Parathyroid adenoma (tissue), 2 donors: Measurements from ENCODE around the gene LARP4B.

ENCODE experiments used
- H2AFZ ChIP-seq: fragments of 300-600 bp; sonication (generic); one replicate; pipeline ENCODE4 v1.7.0; 2017; ENCODE audit warnings: antibody characterized with exemption, mild to moderate bottlenecking
- H3K27ac ChIP-seq: fragments of 300-600 bp; sonication (generic); one replicate; pipeline ENCODE4 v1.7.0; 2017
- H3K27me3 ChIP-seq: fragments of 300-600 bp; sonication (generic); one replicate; pipeline ENCODE4 v1.7.0; 2017; ENCODE audit warnings: low read length; ENCODE audit not compliant: control insufficient read depth, insufficient read depth
- H3K36me3 ChIP-seq: fragments of 300-600 bp; sonication (generic); one replicate; pipeline ENCODE4 v1.7.0; 2017; ENCODE audit warnings: low read length; ENCODE audit not compliant: control insufficient read depth, insufficient read depth
- H3K4me1 ChIP-seq: fragments of 300-600 bp; sonication (generic); one replicate; pipeline ENCODE4 v1.7.0; 2017; ENCODE audit warnings: control low read depth
- H3K4me2 ChIP-seq: fragments of 300-600 bp; sonication (generic); one replicate; pipeline ENCODE4 v1.7.0; 2017; ENCODE audit warnings: low read length
- H3K4me3 ChIP-seq: fragments of 300-600 bp; sonication (generic); one replicate; pipeline ENCODE4 v1.7.0; 2017; ENCODE audit warnings: low read depth, low read length
- H3K79me2 ChIP-seq: fragments of 300-600 bp; sonication (generic); one replicate; pipeline ENCODE4 v1.7.0; 2017; ENCODE audit warnings: control low read depth
- H3K9ac ChIP-seq: fragments of 300-600 bp; sonication (generic); one replicate; pipeline ENCODE4 v1.7.0; 2017; ENCODE audit warnings: mild to moderate bottlenecking
- H3K9me3 ChIP-seq: fragments of 300-600 bp; sonication (generic); one replicate; pipeline ENCODE4 v1.7.0; 2017; ENCODE audit warnings: low read length; ENCODE audit not compliant: control insufficient read depth
- TF ChIP-seq, protein P1 (sequence below): fragments of 300-600 bp; sonication (generic); IDR thresholded peaks from one replicate; pipeline ENCODE4 v1.7.0; 2017; ENCODE audit warnings: antibody characterized with exemption, mild to moderate bottlenecking
- donor health status: primary hyperparathyroidism.

LARP4B gene

DNA sequence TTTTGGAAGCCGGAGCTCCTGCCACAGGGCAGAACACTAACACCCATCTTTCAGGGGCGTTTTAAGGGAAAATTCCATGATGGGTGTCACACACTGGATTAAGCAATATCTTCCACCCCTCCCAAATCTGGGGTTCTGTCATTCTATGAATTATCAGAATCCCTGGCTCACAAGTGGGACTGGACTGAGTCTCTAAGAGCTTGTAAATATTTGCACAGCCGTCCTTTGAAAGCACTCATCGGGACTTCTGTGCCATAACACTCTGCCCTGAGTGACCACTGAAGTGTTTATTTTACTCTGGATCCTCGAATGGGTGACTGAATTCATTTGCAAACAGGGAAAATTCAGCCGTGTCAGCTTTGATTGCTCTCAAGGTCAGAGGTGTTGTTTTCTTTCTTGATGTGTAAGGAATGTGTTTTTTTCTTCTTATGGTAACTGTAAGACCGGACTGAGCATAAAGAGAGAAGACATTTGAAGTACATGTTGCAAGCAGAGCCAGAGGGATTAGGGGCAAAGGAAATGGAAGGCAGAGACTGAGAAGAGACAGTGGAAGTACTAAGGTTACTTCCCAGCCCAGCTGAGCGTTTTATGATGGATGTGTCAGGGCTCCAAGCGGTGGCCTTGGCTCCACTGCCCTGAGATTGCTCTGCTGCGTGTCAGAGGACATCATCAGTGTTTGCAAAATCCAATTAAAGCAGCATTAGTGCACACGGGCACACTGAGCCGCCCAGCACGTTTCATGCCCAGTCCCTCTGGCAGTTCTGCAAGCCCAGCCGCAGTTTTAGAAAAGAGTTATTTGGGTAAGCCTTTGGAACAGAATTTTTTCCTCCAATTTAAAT, 39.0 kb upstream of the LARP4B start:
- H3K4me3 ChIP-seq: peak overlapping the region; percentile 31
- no peaks in the 10 kb centered on the region for H3K27me3 ChIP-seq
- H3K4me1 ChIP-seq: peaks cover 21% of the 10 kb centered on the region
- peak overlapping the region; percentile 66 for H3K4me2 ChIP-seq
- H3K36me3 ChIP-seq: no peaks in the 10 kb centered on the region
- peak overlapping the region; percentile 67 for H2AFZ ChIP-seq
- no peak overlapping the region for H3K9ac ChIP-seq
- H3K27ac ChIP-seq: peak overlapping the region; percentile 64
- TF ChIP-seq, protein P1, sequence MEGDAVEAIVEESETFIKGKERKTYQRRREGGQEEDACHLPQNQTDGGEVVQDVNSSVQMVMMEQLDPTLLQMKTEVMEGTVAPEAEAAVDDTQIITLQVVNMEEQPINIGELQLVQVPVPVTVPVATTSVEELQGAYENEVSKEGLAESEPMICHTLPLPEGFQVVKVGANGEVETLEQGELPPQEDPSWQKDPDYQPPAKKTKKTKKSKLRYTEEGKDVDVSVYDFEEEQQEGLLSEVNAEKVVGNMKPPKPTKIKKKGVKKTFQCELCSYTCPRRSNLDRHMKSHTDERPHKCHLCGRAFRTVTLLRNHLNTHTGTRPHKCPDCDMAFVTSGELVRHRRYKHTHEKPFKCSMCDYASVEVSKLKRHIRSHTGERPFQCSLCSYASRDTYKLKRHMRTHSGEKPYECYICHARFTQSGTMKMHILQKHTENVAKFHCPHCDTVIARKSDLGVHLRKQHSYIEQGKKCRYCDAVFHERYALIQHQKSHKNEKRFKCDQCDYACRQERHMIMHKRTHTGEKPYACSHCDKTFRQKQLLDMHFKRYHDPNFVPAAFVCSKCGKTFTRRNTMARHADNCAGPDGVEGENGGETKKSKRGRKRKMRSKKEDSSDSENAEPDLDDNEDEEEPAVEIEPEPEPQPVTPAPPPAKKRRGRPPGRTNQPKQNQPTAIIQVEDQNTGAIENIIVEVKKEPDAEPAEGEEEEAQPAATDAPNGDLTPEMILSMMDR: no peak
- H3K9me3 ChIP-seq: no peaks in the 10 kb centered on the region
- H3K79me2 ChIP-seq: no peaks in the 10 kb centered on the region

DNA sequence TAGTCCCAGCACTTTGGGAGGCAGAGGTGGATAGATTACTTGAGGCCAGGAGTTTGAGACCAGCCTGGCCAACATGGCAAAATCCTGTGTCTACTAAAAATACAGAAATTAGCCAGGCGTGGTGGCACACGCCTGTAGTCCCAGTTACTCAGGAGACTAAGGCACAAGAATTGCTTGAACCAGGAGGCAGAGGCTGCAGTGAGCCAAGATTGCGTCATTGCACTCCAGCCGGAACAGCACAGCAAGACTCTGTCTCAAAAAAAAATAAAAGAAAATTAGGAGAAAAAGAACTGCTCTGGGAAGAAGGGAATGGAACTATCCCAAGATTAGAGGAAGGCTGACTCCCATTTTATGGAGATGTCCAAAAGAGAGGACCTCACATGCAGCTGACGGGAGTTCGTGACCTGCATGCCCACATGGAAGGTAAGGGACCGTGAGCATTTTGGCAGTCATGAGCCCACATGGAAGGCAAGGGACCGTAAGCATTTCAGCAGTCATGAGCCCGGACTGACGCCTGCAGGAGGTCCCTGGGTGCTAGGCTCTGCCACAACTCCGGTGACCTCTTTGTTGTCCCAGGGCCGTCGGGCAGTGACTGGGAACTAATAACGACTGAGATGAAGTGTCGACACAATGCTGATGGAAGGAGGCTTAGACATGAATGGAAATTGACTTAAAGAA, 38.1 kb upstream of the LARP4B start:
- TF ChIP-seq, protein P1: no peak
- Histone ChIP-seq H3K27ac (peak overlapping the region; percentile 64), H3K4me2 (peak overlapping the region; percentile 66), H3K27me3 (no peaks in the 10 kb centered on the region), H3K4me1 (peaks cover 21% of the 10 kb centered on the region), H3K9me3 (no peaks in the 10 kb centered on the region), H2AFZ (peak overlapping the region; percentile 67), H3K9ac (no peak overlapping the region), H3K36me3 (no peaks in the 10 kb centered on the region), H3K4me3 (peak overlapping the region; percentile 11), H3K79me2 (no peaks in the 10 kb centered on the region)

DNA sequence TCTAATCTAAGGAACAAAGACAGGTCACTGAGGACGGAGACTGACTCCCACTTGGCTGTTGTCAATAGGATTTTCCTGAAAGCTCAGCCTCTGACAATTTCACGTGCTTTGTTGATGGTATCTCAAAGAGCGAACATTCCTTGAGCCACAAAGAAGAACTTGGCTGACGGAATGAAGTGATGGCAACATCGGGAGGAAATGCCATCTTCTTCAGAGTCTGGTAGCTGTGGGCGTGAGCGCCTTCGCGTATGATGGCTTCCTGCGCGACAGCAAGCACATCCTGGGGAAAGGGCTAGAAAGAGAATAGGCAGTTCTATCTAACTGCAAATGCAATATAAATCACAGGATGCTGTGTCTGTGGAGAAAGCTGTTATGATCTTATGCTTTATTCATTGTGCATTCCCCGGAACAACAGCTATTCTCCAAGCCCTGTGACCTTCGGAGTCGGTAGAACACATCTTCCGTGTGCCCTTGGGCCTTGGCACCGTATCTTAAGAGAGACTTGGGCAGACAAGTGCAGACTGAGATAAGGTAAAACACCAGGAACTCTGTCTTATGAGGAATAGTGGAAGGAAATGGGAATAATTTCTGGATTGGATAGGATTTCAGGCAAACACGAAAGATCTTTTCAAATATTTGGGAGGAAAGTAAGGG, 37.2 kb upstream of the LARP4B start:
- Histone ChIP-seq H3K9me3 (no peaks in the 10 kb centered on the region), H3K4me1 (peaks cover 19% of the 10 kb centered on the region), H3K9ac (no peak overlapping the region), H3K27ac (no peak overlapping the region), H3K4me3 (no peak overlapping the region), H3K4me2 (peak overlapping the region; percentile 37), H3K27me3 (no peaks in the 10 kb centered on the region), H3K79me2 (no peaks in the 10 kb centered on the region), H2AFZ (no peak overlapping the region), H3K36me3 (no peaks in the 10 kb centered on the region)
- TF ChIP-seq, protein P1: no peak

DNA sequence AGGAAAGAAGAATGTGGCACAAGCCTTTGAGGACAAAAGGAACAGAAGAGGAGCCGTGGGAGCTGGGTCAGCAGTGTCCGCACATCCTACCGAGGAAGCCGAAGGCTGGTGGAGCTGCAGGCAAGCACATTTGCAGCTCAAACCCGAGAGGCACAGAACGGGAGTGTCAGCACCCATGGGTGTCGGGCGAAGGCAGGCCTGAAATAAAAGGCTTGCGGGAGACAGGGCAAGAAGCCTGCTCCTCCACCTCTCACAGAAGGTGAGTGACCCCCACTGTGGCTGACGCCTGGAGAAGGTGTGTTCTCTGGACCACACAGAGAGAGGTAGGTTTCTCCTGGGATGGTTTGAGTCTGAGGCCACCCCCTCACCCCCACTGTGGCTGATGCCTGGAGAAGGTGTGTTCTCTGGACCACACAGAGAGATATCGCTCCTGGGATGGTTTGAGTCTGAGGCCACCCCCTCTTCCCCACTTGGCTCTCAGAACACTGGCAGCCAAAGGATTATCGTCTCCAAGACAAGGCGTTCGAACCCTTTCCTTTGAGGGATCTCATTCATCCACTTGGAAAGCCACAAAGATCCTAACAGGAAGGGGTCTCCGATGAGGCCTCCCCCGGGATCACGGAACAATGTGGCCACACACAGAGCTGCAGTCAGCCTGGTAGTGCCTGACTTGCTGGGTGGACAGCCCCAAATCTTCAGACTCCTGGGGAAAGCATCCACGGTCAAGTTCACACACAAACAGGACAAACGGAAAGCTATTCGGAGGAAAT, 35.1 kb upstream of the LARP4B start:
- Histone ChIP-seq H3K4me2 (no peak overlapping the region), H3K9me3 (no peaks in the 10 kb centered on the region), H2AFZ (no peak overlapping the region), H3K36me3 (no peaks in the 10 kb centered on the region), H3K4me1 (peaks cover 16% of the 10 kb centered on the region), H3K27me3 (no peaks in the 10 kb centered on the region), H3K4me3 (no peak overlapping the region), H3K79me2 (no peaks in the 10 kb centered on the region), H3K9ac (no peak overlapping the region), H3K27ac (no peak overlapping the region)
- TF ChIP-seq, protein P1: no peak
